Measurements from ENCODE around the gene SLAMF9.

DNA sequence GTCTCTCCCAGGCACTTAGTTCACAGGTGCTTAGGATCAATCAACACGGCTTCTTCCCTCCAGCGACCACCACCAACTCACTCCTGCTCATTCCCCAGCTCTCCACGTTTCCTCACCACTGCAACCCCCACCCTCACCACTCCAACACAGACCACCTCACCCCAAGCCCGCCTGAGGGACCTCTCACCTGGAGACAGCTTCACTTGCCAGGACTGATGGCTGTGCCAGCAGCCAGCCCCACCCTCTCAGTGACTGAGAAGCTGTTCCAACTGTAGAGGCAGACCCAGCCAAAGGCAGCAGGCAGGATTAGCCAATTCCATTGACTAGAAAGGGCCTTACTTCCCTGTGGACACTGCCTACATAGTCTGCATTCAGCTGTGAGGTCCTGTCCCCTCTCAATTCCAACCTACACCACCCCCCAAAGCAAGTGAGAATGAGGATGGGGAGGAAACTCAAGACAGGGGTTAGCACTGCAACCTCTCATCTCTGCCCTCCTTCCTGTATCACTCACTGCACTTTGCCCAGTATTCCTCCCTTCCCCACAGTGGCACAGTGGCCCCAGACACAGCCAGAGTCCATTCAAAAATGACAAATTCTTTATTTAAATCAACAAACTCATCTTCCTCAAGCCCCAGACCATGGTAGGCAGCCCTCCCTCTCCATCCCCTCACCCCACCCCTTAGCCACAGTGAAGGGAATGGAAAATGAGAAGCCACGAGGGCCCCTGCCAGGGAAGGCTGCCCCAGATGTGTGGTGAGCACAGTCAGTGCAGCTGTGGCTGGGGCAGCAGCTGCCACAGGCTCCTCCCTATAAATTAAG, 36.3 kb downstream of the SLAMF9 start:
- TF ChIP-seq, protein P1, sequence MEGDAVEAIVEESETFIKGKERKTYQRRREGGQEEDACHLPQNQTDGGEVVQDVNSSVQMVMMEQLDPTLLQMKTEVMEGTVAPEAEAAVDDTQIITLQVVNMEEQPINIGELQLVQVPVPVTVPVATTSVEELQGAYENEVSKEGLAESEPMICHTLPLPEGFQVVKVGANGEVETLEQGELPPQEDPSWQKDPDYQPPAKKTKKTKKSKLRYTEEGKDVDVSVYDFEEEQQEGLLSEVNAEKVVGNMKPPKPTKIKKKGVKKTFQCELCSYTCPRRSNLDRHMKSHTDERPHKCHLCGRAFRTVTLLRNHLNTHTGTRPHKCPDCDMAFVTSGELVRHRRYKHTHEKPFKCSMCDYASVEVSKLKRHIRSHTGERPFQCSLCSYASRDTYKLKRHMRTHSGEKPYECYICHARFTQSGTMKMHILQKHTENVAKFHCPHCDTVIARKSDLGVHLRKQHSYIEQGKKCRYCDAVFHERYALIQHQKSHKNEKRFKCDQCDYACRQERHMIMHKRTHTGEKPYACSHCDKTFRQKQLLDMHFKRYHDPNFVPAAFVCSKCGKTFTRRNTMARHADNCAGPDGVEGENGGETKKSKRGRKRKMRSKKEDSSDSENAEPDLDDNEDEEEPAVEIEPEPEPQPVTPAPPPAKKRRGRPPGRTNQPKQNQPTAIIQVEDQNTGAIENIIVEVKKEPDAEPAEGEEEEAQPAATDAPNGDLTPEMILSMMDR (IDR thresholded peaks at IDR 0.05) = no peak
- TF ChIP-seq ZFX (IDR thresholded peaks at IDR 0.05; ENCODE audit: borderline replicate concordance) = no peak

Measured in 22Rv1 (cell line).